ENCODE results near the gene GPI.

DNA sequence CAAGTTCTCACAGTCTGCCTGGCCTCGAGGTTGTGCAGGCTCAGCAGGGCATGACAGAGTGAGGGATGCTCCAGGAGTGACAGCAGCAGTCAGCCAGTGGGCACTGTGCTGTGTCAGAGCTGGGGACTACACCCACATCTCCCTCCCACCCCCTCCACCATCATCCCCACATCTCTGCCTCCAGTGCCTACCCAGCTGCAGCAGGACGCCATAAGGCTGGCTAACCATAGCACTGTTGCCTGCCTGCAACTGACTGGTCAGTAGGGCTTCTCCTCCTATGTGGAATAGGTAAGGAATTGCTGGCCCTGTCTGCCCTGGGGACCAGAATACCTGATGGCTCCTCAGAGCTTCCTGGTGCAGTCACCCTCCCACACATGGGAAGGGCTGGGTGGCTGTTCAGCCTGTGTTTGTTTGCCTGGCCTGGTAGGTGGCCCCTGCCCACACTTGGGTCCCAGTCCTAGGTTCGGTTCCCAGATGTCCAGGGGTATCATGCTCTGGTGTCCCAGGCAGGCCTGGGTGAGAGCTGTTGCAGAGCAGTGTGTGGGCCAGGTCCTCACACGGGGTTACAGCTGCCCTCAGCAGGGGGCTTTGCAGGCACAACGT, 15.7 kb downstream of the GPI start:
- TF ChIP-seq, protein P1, sequence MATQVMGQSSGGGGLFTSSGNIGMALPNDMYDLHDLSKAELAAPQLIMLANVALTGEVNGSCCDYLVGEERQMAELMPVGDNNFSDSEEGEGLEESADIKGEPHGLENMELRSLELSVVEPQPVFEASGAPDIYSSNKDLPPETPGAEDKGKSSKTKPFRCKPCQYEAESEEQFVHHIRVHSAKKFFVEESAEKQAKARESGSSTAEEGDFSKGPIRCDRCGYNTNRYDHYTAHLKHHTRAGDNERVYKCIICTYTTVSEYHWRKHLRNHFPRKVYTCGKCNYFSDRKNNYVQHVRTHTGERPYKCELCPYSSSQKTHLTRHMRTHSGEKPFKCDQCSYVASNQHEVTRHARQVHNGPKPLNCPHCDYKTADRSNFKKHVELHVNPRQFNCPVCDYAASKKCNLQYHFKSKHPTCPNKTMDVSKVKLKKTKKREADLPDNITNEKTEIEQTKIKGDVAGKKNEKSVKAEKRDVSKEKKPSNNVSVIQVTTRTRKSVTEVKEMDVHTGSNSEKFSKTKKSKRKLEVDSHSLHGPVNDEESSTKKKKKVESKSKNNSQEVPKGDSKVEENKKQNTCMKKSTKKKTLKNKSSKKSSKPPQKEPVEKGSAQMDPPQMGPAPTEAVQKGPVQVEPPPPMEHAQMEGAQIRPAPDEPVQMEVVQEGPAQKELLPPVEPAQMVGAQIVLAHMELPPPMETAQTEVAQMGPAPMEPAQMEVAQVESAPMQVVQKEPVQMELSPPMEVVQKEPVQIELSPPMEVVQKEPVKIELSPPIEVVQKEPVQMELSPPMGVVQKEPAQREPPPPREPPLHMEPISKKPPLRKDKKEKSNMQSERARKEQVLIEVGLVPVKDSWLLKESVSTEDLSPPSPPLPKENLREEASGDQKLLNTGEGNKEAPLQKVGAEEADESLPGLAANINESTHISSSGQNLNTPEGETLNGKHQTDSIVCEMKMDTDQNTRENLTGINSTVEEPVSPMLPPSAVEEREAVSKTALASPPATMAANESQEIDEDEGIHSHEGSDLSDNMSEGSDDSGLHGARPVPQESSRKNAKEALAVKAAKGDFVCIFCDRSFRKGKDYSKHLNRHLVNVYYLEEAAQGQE (IDR thresholded peaks at IDR 0.05; ENCODE audit: insufficient read depth in 1 of 2, low read depth in 2 of 2, low read length in 2 of 2), result no peak
- TF ChIP-seq POLR2AphosphoS5 (IDR thresholded peaks at IDR 0.05; ENCODE audit: low read depth, low read length) (no peak), SIN3A (IDR thresholded peaks at IDR 0.05; ENCODE audit: borderline replicate concordance, insufficient read depth, low read length) (no peak), TAF1 (IDR thresholded peaks at IDR 0.05; ENCODE audit: borderline replicate concordance, insufficient read depth, low read length) (no peak)
